ENCODE results near the gene KIAA1549. TPM values are rescaled to one million over a fixed set of nuclear protein-coding genes. Genes with fewer than 3 reads are reported as not detected.

The KIAA1549 gene
- total RNA-seq, 2 experiments from 2014 or later: 0.33 to 0.40 TPM

- POLR2A ChIA-PET: no interaction called here
- Mint-ChIP-seq H3K4me1 (no peaks in the 10 kb centered on the region), H3K27me3 (peaks cover 12% of the 10 kb centered on the region), H3K9me3 (no peaks in the 10 kb centered on the region), H3K27ac (no peak overlapping the region), H3K4me3 (no peak overlapping the region), H3K36me3 (ENCODE audit: low read depth) (no peaks in the 10 kb centered on the region)
- DNase-seq: no peak
- CTCF ChIA-PET: interaction anchor here (1.0 kb wide), 1 partner anchor 106 kb away, joined by 3 read pairs; no protein-coding TSS in a partner anchor
These were observed 137.3 kb downstream of the KIAA1549 start for GRCh38 chr7:138843632-138844580.

- CTCF ChIA-PET: no interaction called here
- H3K27me3 Mint-ChIP-seq: peaks cover 15% of the 10 kb centered on the region
- H3K4me3 Mint-ChIP-seq: no peak overlapping the region
- no peaks in the 10 kb centered on the region for H3K4me1 Mint-ChIP-seq
- no peak for DNase-seq
- H3K9me3 Mint-ChIP-seq: no peaks in the 10 kb centered on the region
- no peak overlapping the region for H3K27ac Mint-ChIP-seq
- H3K36me3 Mint-ChIP-seq (ENCODE audit: low read depth): no peaks in the 10 kb centered on the region
- POLR2A ChIA-PET: no interaction called here
These were observed 139.1 kb downstream of the KIAA1549 start for GRCh38 chr7:138842111-138842510.

- no peaks in the 10 kb centered on the region for H3K9me3 Mint-ChIP-seq
- H3K4me3 Mint-ChIP-seq: no peak overlapping the region
- peaks cover 23% of the 10 kb centered on the region for H3K27me3 Mint-ChIP-seq
- ChIA-PET POLR2A (no interaction called here), CTCF (no interaction called here)
- H3K27ac Mint-ChIP-seq: no peak overlapping the region
- DNase-seq: no peak
- H3K4me1 Mint-ChIP-seq: peaks cover 19% of the 10 kb centered on the region
- no peaks in the 10 kb centered on the region for H3K36me3 Mint-ChIP-seq (ENCODE audit: low read depth)
These were observed 143.0 kb downstream of the KIAA1549 start for GRCh38 chr7:138838166-138838565.

GRCh38 chr7:138837627-138838026, 143.6 kb downstream of the KIAA1549 start:
- POLR2A ChIA-PET: no interaction called here
- DNase-seq: no peak
- no peaks in the 10 kb centered on the region for H3K36me3 Mint-ChIP-seq (ENCODE audit: low read depth)
- no peak overlapping the region for H3K27ac Mint-ChIP-seq
- no peaks in the 10 kb centered on the region for H3K9me3 Mint-ChIP-seq
- peaks cover 24% of the 10 kb centered on the region for H3K4me1 Mint-ChIP-seq
- CTCF ChIA-PET: no interaction called here
- H3K4me3 Mint-ChIP-seq: no peak overlapping the region
- peaks cover 29% of the 10 kb centered on the region for H3K27me3 Mint-ChIP-seq

GRCh38 chr7:138835087-138835486, 146.1 kb downstream of the KIAA1549 start:
- no peak for DNase-seq
- H3K9me3 Mint-ChIP-seq: no peaks in the 10 kb centered on the region
- ChIA-PET CTCF (no interaction called here), POLR2A (no interaction called here)
- H3K4me1 Mint-ChIP-seq: peaks cover 24% of the 10 kb centered on the region
- H3K27me3 Mint-ChIP-seq: peaks cover 44% of the 10 kb centered on the region
- H3K4me3 Mint-ChIP-seq: no peak overlapping the region
- no peak overlapping the region for H3K27ac Mint-ChIP-seq
- no peaks in the 10 kb centered on the region for H3K36me3 Mint-ChIP-seq (ENCODE audit: low read depth)

- no peaks in the 10 kb centered on the region for H3K36me3 Mint-ChIP-seq (ENCODE audit: low read depth)
- CTCF ChIA-PET: no interaction called here
- no peak overlapping the region for H3K4me3 Mint-ChIP-seq
- H3K9me3 Mint-ChIP-seq: no peaks in the 10 kb centered on the region
- POLR2A ChIA-PET: no interaction called here
- no peak overlapping the region for H3K27ac Mint-ChIP-seq
- DNase-seq: peak; percentile 45
- peaks cover 46% of the 10 kb centered on the region for H3K27me3 Mint-ChIP-seq
- peaks cover 24% of the 10 kb centered on the region for H3K4me1 Mint-ChIP-seq
These were observed 146.6 kb downstream of the KIAA1549 start for GRCh38 chr7:138834583-138834982.

GRCh38 chr7:138833596-138833995, 147.6 kb downstream of the KIAA1549 start:
- Mint-ChIP-seq H3K4me3 (no peak overlapping the region), H3K4me1 (peaks cover 24% of the 10 kb centered on the region), H3K9me3 (no peaks in the 10 kb centered on the region), H3K27ac (no peak overlapping the region), H3K27me3 (peaks cover 44% of the 10 kb centered on the region), H3K36me3 (ENCODE audit: low read depth) (no peaks in the 10 kb centered on the region)
- POLR2A ChIA-PET: no interaction called here
- DNase-seq: no peak
- CTCF ChIA-PET: no interaction called here

GRCh38 chr7:138832966-138833365, 148.2 kb downstream of the KIAA1549 start:
- H3K4me3 Mint-ChIP-seq: no peak overlapping the region
- no peak overlapping the region for H3K27ac Mint-ChIP-seq
- DNase-seq: no peak
- POLR2A ChIA-PET: no interaction called here
- H3K27me3 Mint-ChIP-seq: peaks cover 43% of the 10 kb centered on the region
- H3K9me3 Mint-ChIP-seq: no peaks in the 10 kb centered on the region
- no peaks in the 10 kb centered on the region for H3K36me3 Mint-ChIP-seq (ENCODE audit: low read depth)
- peaks cover 24% of the 10 kb centered on the region for H3K4me1 Mint-ChIP-seq
- CTCF ChIA-PET: no interaction called here

GRCh38 chr7:138829335-138829734, 151.9 kb downstream of the KIAA1549 start:
- Mint-ChIP-seq H3K27ac (no peak overlapping the region), H3K9me3 (peaks cover 6% of the 10 kb centered on the region), H3K4me3 (no peak overlapping the region), H3K4me1 (peaks cover 25% of the 10 kb centered on the region), H3K27me3 (peaks cover 51% of the 10 kb centered on the region), H3K36me3 (ENCODE audit: low read depth) (no peaks in the 10 kb centered on the region)
- no peak for DNase-seq
- ChIA-PET POLR2A (no interaction called here), CTCF (no interaction called here)

GRCh38 chr7:138828302-138828701, 152.9 kb downstream of the KIAA1549 start:
- ChIA-PET CTCF (no interaction called here), POLR2A (no interaction called here)
- peaks cover 6% of the 10 kb centered on the region for H3K9me3 Mint-ChIP-seq
- no peak for DNase-seq
- no peak overlapping the region for H3K4me3 Mint-ChIP-seq
- H3K36me3 Mint-ChIP-seq (ENCODE audit: low read depth): no peaks in the 10 kb centered on the region
- peaks cover 16% of the 10 kb centered on the region for H3K4me1 Mint-ChIP-seq
- peaks cover 46% of the 10 kb centered on the region for H3K27me3 Mint-ChIP-seq
- no peak overlapping the region for H3K27ac Mint-ChIP-seq

GRCh38 chr7:138825049-138825721, 156.0 kb downstream of the KIAA1549 start:
- Mint-ChIP-seq H3K36me3 (ENCODE audit: low read depth) (no peaks in the 10 kb centered on the region), H3K27me3 (peaks cover 28% of the 10 kb centered on the region), H3K9me3 (peaks cover 6% of the 10 kb centered on the region), H3K27ac (no peak overlapping the region), H3K4me1 (peaks cover 11% of the 10 kb centered on the region), H3K4me3 (no peak overlapping the region)
- CTCF ChIA-PET: no interaction called here
- no peak for DNase-seq
- POLR2A ChIA-PET: no interaction called here

- Mint-ChIP-seq H3K4me1 (peaks cover 11% of the 10 kb centered on the region), H3K4me3 (no peak overlapping the region), H3K36me3 (ENCODE audit: low read depth) (peaks cover 2% of the 10 kb centered on the region), H3K27ac (no peak overlapping the region), H3K9me3 (peaks cover 6% of the 10 kb centered on the region), H3K27me3 (peaks cover 21% of the 10 kb centered on the region)
- ChIA-PET CTCF (no interaction called here), POLR2A (no interaction called here)
- DNase-seq: no peak
These were observed 158.2 kb downstream of the KIAA1549 start for GRCh38 chr7:138822867-138823535.

- Mint-ChIP-seq H3K9me3 (peaks cover 3% of the 10 kb centered on the region), H3K27ac (no peak overlapping the region), H3K4me1 (peaks cover 11% of the 10 kb centered on the region), H3K36me3 (ENCODE audit: low read depth) (peaks cover 3% of the 10 kb centered on the region), H3K27me3 (peaks cover 14% of the 10 kb centered on the region), H3K4me3 (no peak overlapping the region)
- POLR2A ChIA-PET: interaction anchor here (0.6 kb wide), 1 partner anchor 453 kb away, joined by 3 read pairs; no protein-coding TSS in a partner anchor
- CTCF ChIA-PET: no interaction called here
- no peak for DNase-seq
These were observed 159.3 kb downstream of the KIAA1549 start for GRCh38 chr7:138821912-138822311.

Data from activated CD4-positive, alpha-beta memory T cell treated with anti-CD3 and anti-CD28 coated beads, Interleukin-2, amount 10 ng/mL, durations not matched to agents 7 days and 5 days (primary cell).